ENCODE data around the gene HDAC11.

DNA sequence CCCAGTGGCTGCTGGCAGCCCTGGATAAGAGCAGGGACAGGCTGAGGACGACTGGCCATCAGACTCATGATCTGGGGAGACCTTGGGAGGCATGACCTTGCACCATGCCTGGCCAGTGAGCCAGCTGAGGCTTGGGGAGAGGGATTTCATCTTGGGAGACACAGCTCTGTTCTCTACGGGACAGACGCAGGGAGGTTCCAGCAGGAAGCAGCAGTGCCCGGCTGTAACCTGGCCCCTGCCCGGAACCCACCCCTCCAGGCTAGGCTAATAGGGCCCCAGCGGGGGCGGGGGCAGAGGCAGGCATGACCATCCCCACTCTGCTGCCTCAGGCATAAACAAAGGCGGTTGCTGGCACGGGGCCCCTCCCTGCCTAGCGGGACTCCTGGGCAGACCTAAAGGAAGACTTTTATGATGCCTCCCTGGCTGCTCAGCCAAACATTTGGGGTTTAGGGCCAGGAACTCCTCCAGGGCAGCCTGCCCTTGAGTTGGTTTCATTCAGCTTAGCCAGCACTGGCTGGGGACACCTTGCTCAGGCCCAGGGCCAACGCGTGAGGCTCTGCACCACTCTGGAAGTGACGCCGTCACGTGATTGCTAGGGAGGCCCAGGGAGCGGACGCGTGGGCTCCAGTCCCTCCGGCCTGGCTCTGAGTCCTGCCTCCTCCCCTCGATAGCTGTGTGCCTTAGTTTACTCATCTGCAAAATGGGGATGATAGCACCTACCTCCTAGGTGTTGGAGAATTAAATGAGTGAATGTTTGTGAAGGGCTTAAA, 27.6 kb downstream of the HDAC11 start:
- TF ChIP-seq EZH2 (IDR thresholded peaks at IDR 0.05; ENCODE audit: insufficient read depth, poor library complexity, severe bottlenecking) (no peak), EZH2phosphoT487 (IDR thresholded peaks at IDR 0.05; ENCODE audit: insufficient read depth, low read depth) (no peak)

Measured in GM23248 (cell line).